SK-N-SH treated with all-trans-retinoic acid at 6 μM for 48 hours (cell line): ENCODE data around the gene ZNF44.

Experiments
- ARNTL ChIP-seq: fragments of 450-650 bp; formaldehyde crosslinking; IDR thresholded peaks from 2 replicates; pipeline ENCODE4 v1.5.0; 2020; ENCODE audit warnings: low read depth, mild to moderate bottlenecking, moderate library complexity, borderline replicate concordance
- BACH2 ChIP-seq: fragments of 250-450 bp; sonication (Bioruptor Pico); IDR thresholded peaks from 2 replicates; pipeline ENCODE4 v1.9.0; 2021; ENCODE audit warnings: mild to moderate bottlenecking, borderline replicate concordance
- PPARA ChIP-seq: fragments of 250-450 bp; sonication (Bioruptor Pico); IDR thresholded peaks from 2 replicates; pipeline ENCODE4 v1.5.0; 2020; ENCODE audit warnings: mild to moderate bottlenecking, borderline replicate concordance
- RARB ChIP-seq: fragments of 250-450 bp; sonication (Bioruptor Pico); IDR thresholded peaks from 2 replicates; pipeline ENCODE4 v1.8.0; 2021; ENCODE audit warnings: mild to moderate bottlenecking, moderate library complexity
- SNAI2 ChIP-seq: fragments of 250-450 bp; sonication (Bioruptor Pico); IDR thresholded peaks from 2 replicates; pipeline ENCODE4 v1.5.0; 2020; ENCODE audit warnings: mild to moderate bottlenecking, moderate library complexity
- TCF4 ChIP-seq: fragments of 250-450 bp; sonication (Bioruptor Pico); IDR thresholded peaks from 2 replicates; pipeline ENCODE4 v1.8.0; 2021; ENCODE audit warnings: mild to moderate bottlenecking, moderate library complexity, borderline replicate concordance
- ZC3H10 ChIP-seq: fragments of 250-450 bp; sonication (Bioruptor Pico); IDR thresholded peaks from 2 replicates; pipeline ENCODE4 v1.5.1; 2021; ENCODE audit warnings: mild to moderate bottlenecking, moderate library complexity
- ZFP30 ChIP-seq: fragments of 450-650 bp; formaldehyde crosslinking; IDR thresholded peaks from 2 replicates; pipeline ENCODE4 v1.5.0; 2022; ENCODE audit warnings: mild to moderate bottlenecking, moderate library complexity
- ZNF70 ChIP-seq: fragments of 450-650 bp; formaldehyde crosslinking; IDR thresholded peaks from 2 replicates; pipeline ENCODE4 v1.5.0; 2020; ENCODE audit warnings: mild to moderate bottlenecking, moderate library complexity
- ZNF8 ChIP-seq: fragments of 450-650 bp; formaldehyde crosslinking; IDR thresholded peaks from 2 replicates; pipeline ENCODE4 v1.5.0; 2020; ENCODE audit warnings: mild to moderate bottlenecking, moderate library complexity

GRCh38 chr19:12229990-12230389 is 64.7 kb downstream of the ZNF44 start:
- TF ChIP-seq ZNF8 (CRISPR knock-in tag) (no peak), TCF4 (no peak), BACH2 (CRISPR knock-in tag) (no peak), ZFP30 (no peak), ARNTL (CRISPR knock-in tag) (no peak), ZNF70 (no peak), RARB (no peak), ZC3H10 (CRISPR knock-in tag) (no peak), PPARA (no peak), SNAI2 (CRISPR knock-in tag) (no peak)
